Pancreas (tissue), 10 donors: ENCODE data around the gene LMO1. TPM values are rescaled to one million over a fixed set of nuclear protein-coding genes. Genes with fewer than 3 reads are reported as not detected.

ENCODE experiments used
- ATAC-seq, 4 donors: fragments of 200-7000 bp; cut with Tn5 transposase; one replicate each; pipeline versions ENCODE4 v1.8.0 to v1.9.1; 2020; ENCODE audit warnings: mild to moderate bottlenecking in 4 of 4, moderate library complexity in 4 of 4
- DNase-seq, 6 donors: peaks; one replicate each; pipeline ENCODE4 v3.0.0-alpha.2; 2020
- FAIRE-seq: peaks from 2 replicates; lab custom pipeline; 2012; peaks lifted over from hg19 to GRCh38; lab: Jason Lieb, UNC
- H3K27ac ChIP-seq, 4 donors: fragments of 200-600 bp; sonication (generic); 1 replicate in 3 of 4; 2 replicates in 1 of 4; pipeline versions ENCODE4 v1.5.0 to v1.8.0; 2020
- H3K27me3 ChIP-seq, 4 donors: fragments of 200-600 bp; one replicate each; pipeline ENCODE4 v1.8.0; 2021
- H3K36me3 ChIP-seq, 3 donors: fragments of 200-600 bp; sonication (generic) in 1 of 3; one replicate each; pipeline versions ENCODE4 v1.5.0 to v1.8.0; 2020 to 2021
- H3K4me1 ChIP-seq, 3 donors: fragments of 200-600 bp; one replicate each; pipeline ENCODE4 v1.8.0; 2021
- H3K4me3 ChIP-seq, 4 donors: fragments of 200-600 bp; sonication (generic) in 2 of 4; one replicate each; pipeline versions ENCODE4 v1.5.0 to v1.8.0; 2020 to 2021
- H3K9me3 ChIP-seq, 4 donors: fragments of 200-600 bp; one replicate each; pipeline ENCODE4 v1.8.0; 2021
- CTCF ChIP-seq, 4 donors: fragments of 200-600 bp; sonication (generic) in 3 of 4; IDR thresholded peaks; one replicate each; pipeline versions ENCODE4 v1.5.0 to v1.8.0; 2021; ENCODE audit warnings: antibody characterized with exemption in 4 of 4
- WGBS, 2 donors: extraction: QIAGEN DNeasy Blood & Tissue Kit; methylation state at CpG; one replicate each; pipeline ENCODE4 v1.1.7; 2013; 5-methylcytosine and 5-hydroxymethylcytosine counted together
- intact Hi-C, 3 donors: fragments of 100-400 bp; cut with DNase I; formaldehyde crosslinking; loops; one replicate each; pipeline versions ENCODE4 v1.11.1 to v1.14.2; 2022
- polyA plus RNA-seq, 2 donors: library from polyadenylated mRNA; stranded (reverse); fragments of 200-250 nt; gene quantifications; one replicate each; pipeline ENCODE4 v1.2.3, GENCODE V29; 2013
- total RNA-seq, 6 donors: library from RNA; stranded (reverse); fragmentation: NEBNext Ultra II Directional in 4 of 6; extraction: Animal tissue kit (Norgen Biotek cat#: 25700) in 4 of 6; gene quantifications; one replicate each; pipeline versions ENCODE4 v1.2.1 to v1.2.4, GENCODE V29; 2021 to 2023
- donor health status: healthy with polysubstance abuse.
- donor health status: DM: no; HTN: no; CAD: no; lungs with moderate emphysema.
- donor health status: DM: no; HTN: no; CAD: no.
- donor health status: control.
- donor health status: control.
- donor health status: Bipolar disorder and iron deficiency.
- donor health status: DM: yes; HTN: yes; CAD: no.
- donor health status: DM: no; HTN: no; CAD: no.
- donor health status: DM: no; HTN: no; CAD: no.
- donor health status: DM: yes; HTN: yes; CAD: no.

The LMO1 gene
- total and polyA plus RNA-seq, 8 donors, result 0.14 to 6.8 (median 0.61) TPM

- DNase-seq (peak in 1 of 6 donors; percentile 9), FAIRE-seq (no peak), ATAC-seq (no peak)
- H3K36me3 ChIP-seq, result no peaks in the 10 kb centered on the region
- intact Hi-C loops, result no loop called here
- H3K27ac ChIP-seq, result no peak overlapping the region
- WGBS, 2 donors, result 83 to 84% methylated on average over 5 of the region's 5 CpGs
- H3K4me1 ChIP-seq, result no peaks in the 10 kb centered on the region
- no peaks in the 10 kb centered on the region for H3K27me3 ChIP-seq
- H3K9me3 ChIP-seq, result no peaks in the 10 kb centered on the region
- TF ChIP-seq CTCF (IDR thresholded peaks at IDR 0.05), result no peak
- no peak overlapping the region for H3K4me3 ChIP-seq
Observed at GRCh38 chr11:8252388-8252787, 11.3 kb downstream of the LMO1 start.

GRCh38 chr11:8251616-8252295 is 11.9 kb downstream of the LMO1 start:
- WGBS, 2 donors, result 77 to 79% methylated on average over 10 of the region's 10 CpGs
- no peak for FAIRE-seq
- Histone ChIP-seq H3K9me3 (no peaks in the 10 kb centered on the region), H3K36me3 (no peaks in the 10 kb centered on the region), H3K27ac (no peak overlapping the region), H3K27me3 (no peaks in the 10 kb centered on the region), H3K4me1 (no peaks in the 10 kb centered on the region), H3K4me3 (no peak overlapping the region)
- no peak for ATAC-seq
- intact Hi-C loops, result no loop called here
- peak in 1 of 6 donors; percentile 32 for DNase-seq
- TF ChIP-seq CTCF (IDR thresholded peaks at IDR 0.05), result no peak

GRCh38 chr11:8250981-8251615 is 12.6 kb downstream of the LMO1 start:
- Histone ChIP-seq H3K4me3 (no peak overlapping the region), H3K4me1 (no peaks in the 10 kb centered on the region), H3K36me3 (no peaks in the 10 kb centered on the region), H3K27ac (no peak overlapping the region), H3K27me3 (no peaks in the 10 kb centered on the region), H3K9me3 (no peaks in the 10 kb centered on the region)
- intact Hi-C loops, result no loop called here
- DNase-seq, result peak in 1 of 6 donors; percentile 47
- no peak for ATAC-seq
- FAIRE-seq, result no peak
- 86 to 87% methylated on average over 11 of the region's 11 CpGs for WGBS, 2 donors
- TF ChIP-seq CTCF (IDR thresholded peaks at IDR 0.05), result no peak

- no peaks in the 10 kb centered on the region for H3K36me3 ChIP-seq
- no peaks in the 10 kb centered on the region for H3K27me3 ChIP-seq
- intact Hi-C loops, result no loop called here
- H3K4me1 ChIP-seq, result no peaks in the 10 kb centered on the region
- peak in 1 of 6 donors; percentile 39 for DNase-seq
- WGBS, 2 donors, result 45 to 58% methylated on average over 5 of the region's 5 CpGs
- TF ChIP-seq CTCF (IDR thresholded peaks at IDR 0.05), result no peak
- H3K27ac ChIP-seq, result no peak overlapping the region
- no peak overlapping the region for H3K4me3 ChIP-seq
- no peaks in the 10 kb centered on the region for H3K9me3 ChIP-seq
- no peak for ATAC-seq
- no peak for FAIRE-seq
Observed at GRCh38 chr11:8250434-8250833, 13.2 kb downstream of the LMO1 start.

GRCh38 chr11:8249482-8249881 is 14.2 kb downstream of the LMO1 start:
- TF ChIP-seq CTCF (IDR thresholded peaks at IDR 0.05), result no peak
- FAIRE-seq, result no peak

More at GRCh38 chr11:8249482-8249881, 14.2 kb downstream of the LMO1 start:
- H3K27me3 ChIP-seq, result no peaks in the 10 kb centered on the region
- ATAC-seq, result no peak
- H3K36me3 ChIP-seq, result no peaks in the 10 kb centered on the region
- H3K9me3 ChIP-seq, result no peaks in the 10 kb centered on the region
- no peak for DNase-seq
- 51 to 71% methylated on average over 6 of the region's 6 CpGs for WGBS, 2 donors
- H3K4me1 ChIP-seq, result no peaks in the 10 kb centered on the region
- no peak overlapping the region for H3K27ac ChIP-seq
- intact Hi-C loops, result no loop called here
- no peak overlapping the region for H3K4me3 ChIP-seq
